GM12874 (cell line): ENCODE measurements around the gene AREL1.

Source experiments
- TF ChIP-seq, protein P1 (sequence below): IDR thresholded peaks from 2 replicates; pipeline ENCODE4 v1.5.1; 2011; ENCODE audit warnings: low read depth, mild to moderate bottlenecking, control low read depth, low read length, moderate library complexity; ENCODE audit not compliant: insufficient read depth

The AREL1 gene

DNA sequence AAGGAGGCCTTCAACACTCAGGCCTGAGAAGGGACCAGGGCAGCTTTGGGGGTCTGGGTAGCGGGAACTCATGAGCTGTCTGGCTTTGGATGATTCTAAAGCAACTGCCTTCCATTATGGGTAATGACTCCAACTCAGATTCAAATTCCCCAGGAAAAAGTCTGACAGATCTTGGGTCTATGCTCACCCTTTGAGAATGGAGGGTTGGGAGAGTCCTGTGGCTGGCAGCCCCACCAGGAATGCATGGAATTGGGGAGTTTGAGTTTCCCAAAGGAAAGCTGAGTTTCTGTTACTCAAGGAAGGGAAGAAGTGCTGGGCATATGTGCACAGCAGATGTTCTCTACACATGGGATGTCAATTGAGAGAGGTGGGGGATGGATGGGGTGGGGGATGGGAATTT is 78.4 kb downstream of the AREL1 start:
- TF ChIP-seq, protein P1, sequence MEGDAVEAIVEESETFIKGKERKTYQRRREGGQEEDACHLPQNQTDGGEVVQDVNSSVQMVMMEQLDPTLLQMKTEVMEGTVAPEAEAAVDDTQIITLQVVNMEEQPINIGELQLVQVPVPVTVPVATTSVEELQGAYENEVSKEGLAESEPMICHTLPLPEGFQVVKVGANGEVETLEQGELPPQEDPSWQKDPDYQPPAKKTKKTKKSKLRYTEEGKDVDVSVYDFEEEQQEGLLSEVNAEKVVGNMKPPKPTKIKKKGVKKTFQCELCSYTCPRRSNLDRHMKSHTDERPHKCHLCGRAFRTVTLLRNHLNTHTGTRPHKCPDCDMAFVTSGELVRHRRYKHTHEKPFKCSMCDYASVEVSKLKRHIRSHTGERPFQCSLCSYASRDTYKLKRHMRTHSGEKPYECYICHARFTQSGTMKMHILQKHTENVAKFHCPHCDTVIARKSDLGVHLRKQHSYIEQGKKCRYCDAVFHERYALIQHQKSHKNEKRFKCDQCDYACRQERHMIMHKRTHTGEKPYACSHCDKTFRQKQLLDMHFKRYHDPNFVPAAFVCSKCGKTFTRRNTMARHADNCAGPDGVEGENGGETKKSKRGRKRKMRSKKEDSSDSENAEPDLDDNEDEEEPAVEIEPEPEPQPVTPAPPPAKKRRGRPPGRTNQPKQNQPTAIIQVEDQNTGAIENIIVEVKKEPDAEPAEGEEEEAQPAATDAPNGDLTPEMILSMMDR = no peak

DNA sequence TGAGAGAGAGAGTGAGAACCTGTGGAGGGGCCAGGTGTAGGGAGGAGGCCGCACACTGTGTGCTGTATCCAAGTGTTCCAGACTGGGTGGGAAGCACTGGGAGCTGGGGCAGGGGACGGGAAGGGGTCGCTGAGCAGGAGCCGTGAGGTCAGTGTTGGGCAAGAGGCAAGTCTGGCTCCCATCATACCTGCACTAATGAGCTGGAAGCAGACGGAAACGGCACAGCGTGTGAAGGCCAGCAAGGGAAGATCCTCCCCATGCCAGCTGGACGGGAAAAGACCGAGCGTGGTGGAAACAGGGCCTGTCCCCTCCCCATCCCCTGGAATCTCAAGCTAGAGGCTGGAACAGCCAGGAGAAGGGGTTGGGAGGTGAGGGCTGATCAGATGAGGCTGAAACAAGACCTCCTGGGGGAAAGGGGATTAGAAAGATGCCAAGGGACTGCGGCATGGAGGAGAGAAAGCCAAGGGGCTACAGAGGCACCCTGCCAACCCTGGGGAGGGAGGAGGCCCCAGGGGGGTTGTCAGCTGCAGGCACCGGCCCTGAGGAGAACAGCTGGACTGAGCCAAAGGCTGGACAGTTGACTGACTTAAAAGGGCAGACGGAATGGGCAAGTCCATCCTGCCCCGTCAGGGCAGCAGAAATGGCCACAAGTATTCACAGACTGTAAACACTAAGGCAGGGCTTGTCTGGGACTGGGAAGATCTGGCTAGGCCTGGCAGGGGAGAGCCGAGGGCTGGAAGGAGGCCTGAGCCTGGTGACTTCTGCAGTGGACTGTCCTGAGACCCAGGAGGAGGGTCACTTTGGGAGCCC is 81.8 kb downstream of the AREL1 start:
- TF ChIP-seq, protein P1 = no peak

DNA sequence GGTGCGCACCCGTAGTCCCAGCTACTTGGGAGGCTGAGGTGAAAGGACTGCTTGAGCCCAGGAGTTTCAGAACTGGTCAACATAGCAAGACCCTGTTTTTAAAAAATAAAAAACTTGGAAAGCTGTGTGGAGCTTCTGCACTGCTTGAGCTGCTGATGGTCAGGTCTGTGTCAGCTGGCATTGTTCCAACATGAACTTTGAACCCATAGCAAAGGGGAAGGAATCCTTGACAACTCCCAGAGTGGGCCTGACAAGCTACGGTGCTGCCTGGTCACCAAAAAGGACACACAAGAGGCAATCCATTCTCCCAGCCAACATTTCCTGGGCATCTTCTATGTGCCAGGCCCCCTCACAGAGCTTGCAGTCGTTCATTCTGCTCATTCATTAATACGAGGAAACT is 84.5 kb downstream of the AREL1 start:
- TF ChIP-seq, protein P1 = no peak

DNA sequence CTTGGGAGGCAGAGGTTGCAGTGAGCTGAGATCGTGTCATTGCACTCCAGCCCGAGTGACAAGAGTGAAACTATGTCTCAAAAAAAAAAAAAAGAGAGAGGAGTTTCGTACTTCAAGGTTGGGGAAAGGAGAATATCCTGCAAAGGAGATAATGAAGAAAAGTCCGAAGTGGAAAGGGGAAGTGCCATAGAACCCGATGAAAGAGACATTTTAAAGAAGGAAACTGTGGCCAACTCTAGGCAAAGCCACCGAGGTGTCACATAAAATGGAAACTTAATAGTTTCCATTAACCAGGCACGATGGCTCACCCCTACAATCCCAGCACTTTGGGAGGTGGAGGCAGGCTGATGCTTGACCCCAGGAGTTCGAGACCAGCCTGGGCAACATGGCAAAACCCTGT is 85.8 kb downstream of the AREL1 start:
- TF ChIP-seq, protein P1 = no peak

DNA sequence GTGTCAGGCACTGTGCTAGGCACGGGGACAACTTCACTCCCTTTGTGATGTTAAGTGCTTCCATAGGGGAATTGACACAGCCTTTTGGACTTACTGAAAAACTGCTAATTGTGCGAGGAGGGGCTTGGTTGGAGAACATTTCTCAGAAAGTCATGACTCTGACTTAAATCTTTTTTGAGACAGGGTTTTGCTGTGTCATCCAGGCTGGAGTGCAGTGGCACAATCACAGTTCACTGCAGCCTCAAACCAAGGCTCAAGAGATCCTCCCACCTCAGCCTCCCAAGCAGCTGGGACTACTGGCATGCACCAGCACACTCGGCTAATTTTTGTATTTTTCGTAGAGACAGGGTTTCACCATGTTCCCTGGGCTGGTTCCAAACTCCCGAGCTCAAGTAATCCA is 90.6 kb downstream of the AREL1 start:
- TF ChIP-seq, protein P1 = no peak

DNA sequence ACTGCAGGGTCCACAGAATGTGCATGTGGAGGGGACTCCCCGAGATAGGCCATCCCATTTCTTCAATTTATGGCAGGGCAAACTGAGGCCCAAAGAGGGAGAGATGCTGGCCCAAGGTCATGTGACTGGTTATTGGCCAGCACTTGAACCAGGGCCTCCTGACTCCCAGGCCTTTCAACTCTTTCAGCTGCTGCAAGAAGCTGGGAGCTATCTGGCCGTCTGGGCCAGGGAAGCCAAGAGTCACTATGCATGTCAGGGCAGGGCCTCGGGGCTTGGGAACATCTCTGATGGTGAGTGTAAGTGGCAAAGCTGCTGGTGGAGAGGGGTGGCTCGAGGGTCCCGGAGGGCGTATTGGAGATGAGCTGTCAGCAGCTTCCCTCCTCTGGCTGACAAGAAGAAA is 91.3 kb downstream of the AREL1 start:
- TF ChIP-seq, protein P1 = no peak

DNA sequence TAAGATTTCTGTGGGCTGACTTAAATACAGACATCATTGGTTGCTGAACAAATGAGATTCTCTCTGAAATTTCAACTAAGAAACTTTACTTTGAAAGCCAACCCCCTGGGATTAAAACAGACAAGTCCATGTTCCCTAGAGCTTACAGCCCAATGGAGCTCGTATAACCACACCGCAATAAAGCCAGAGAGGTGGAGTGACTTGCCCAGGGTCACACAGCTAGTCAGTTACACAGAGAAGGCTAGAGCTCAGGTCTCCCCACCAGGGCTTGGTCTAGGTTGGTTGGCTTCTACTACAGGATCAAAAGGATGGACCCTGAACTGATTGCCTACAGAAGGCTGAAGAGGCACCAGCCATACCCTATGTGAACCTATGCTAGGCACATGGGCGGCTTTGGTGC is 92.0 kb downstream of the AREL1 start:
- TF ChIP-seq, protein P1 = no peak
